HG03342 (cell line): Measurements from ENCODE around the gene ZFPM1.

Source experiments
- ATAC-seq: cut with Tn5 transposase; IDR thresholded peaks from one replicate; pipeline ENCODE4 v1.9.1; 2021; ENCODE audit warnings: mild to moderate bottlenecking, moderate library complexity; ENCODE audit not compliant: unreplicated experiment

The ZFPM1 gene

GRCh38 chr16:88417684-88418476, 35.2 kb upstream of the ZFPM1 start:
- ATAC-seq, result no peak

DNA sequence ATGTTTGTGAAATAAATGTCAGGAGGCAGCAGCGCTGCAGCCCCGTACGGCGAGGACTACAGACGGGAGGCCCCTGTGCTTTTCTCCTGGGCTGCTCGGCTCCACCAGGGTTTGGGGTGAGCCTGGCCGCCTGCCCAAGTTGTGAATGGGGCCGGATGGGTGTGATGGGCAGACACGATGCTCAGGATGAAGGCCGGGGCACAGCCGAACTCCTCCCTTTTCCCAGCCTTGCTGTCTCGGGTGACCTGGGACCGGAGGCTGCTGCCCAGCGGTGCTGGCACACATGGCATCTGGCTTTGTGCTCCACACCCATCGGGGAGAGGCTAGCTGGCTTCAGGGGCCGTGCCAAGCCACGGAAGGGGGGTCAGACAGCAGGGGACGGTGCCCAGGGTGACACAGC, 34.2 kb upstream of the ZFPM1 start:
- ATAC-seq, result no peak

GRCh38 chr16:88419790-88420189, 33.3 kb upstream of the ZFPM1 start:
- no peak for ATAC-seq

DNA sequence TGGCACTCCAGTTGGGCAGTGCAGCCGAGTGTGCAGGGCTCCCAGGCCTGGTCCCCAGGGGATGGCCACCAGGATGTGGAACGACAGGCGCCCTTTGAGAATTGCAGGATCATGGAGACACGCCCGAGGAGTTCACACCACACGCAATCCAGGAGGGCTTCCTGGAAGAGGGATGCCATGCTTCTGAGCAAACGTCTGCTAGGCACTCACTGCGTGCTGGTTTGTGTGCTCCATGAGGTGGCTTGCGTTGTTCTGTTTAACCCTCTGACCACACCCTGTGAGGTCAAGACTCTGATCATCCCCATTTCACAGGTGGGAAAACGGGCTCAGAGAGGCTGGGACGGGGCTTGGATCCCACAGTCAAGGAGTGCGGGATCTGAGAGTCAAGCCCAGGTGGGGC, 32.6 kb upstream of the ZFPM1 start:
- ATAC-seq, result no peak

- no peak for ATAC-seq
Observed at GRCh38 chr16:88421301-88421700, 31.8 kb upstream of the ZFPM1 start.

GRCh38 chr16:88421871-88422433, 31.1 kb upstream of the ZFPM1 start:
- no peak for ATAC-seq

DNA sequence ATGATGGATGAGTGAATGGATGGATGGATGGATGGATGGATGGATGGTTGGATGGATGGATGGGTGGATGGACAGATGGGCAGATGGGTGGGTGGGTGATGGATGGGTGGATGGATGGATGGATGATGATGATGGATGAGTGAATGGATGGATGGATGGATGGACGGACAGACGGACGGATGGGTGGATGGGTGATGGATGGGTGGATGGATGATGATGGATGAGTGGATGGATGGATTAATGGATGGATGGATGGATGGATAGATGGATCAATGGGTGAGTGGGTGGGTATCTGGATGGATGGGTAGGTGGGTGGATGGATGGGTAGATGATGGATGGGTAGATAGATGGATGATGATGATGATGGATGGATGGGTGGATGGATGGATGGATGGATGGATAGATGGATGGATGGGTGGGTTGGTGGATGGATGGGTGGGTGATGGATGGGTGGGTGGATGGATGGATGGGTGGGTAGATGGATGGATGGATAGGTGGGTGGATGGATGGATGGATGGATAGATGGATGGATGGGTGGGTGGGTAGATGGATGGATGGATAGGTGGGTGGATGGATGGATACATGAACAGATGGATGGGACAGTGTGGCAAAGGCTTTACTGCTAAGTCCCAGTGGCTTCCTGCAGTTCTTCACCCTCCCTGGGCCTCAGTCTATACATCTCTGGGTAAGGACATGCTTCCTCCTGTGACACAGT, 30.2 kb upstream of the ZFPM1 start:
- ATAC-seq, result no peak

DNA sequence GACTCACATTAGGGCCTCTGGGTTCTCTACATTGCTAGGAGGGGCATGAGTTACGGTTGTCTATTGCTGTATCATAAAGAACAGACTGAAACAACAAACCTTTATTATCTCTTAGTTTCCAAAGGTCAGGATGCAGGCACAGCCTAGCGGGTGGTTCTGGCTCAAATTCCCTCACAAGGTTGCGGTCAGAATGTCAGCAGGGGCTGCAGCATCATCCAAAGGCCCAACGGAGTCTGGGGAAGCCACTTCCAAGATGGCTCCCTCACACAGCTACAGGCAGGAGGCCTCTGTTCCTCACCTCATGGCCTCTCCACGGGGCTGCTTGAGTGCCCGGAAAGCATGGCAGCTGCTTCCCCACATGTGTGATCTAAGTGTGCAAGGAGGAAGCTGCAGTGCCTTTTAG, 29.6 kb upstream of the ZFPM1 start:
- no peak for ATAC-seq

- no peak for ATAC-seq
Observed at GRCh38 chr16:88424587-88425235, 28.4 kb upstream of the ZFPM1 start.

DNA sequence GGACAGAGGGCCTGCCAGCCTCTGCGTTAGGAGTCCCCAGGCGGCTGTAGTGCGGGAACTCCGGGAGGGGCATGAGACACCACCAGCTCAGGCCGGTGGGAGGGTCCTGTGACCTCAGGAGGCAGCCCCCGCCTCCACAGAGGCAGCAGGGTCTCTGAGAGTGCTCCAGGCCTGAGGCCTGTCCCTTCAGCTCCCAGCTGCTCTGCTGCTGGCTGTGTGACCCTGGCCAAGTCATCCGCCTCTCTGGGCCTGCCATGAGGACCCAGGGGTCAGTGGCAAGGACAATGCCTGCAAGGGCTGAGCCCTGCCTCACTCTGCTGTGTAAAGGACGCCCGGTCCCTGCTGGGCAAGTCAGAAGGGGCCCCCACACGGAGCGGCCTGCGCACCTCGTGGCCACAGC, 27.1 kb upstream of the ZFPM1 start:
- ATAC-seq, result no peak

- ATAC-seq, result no peak
Observed at GRCh38 chr16:88427376-88427775, 25.7 kb upstream of the ZFPM1 start.

DNA sequence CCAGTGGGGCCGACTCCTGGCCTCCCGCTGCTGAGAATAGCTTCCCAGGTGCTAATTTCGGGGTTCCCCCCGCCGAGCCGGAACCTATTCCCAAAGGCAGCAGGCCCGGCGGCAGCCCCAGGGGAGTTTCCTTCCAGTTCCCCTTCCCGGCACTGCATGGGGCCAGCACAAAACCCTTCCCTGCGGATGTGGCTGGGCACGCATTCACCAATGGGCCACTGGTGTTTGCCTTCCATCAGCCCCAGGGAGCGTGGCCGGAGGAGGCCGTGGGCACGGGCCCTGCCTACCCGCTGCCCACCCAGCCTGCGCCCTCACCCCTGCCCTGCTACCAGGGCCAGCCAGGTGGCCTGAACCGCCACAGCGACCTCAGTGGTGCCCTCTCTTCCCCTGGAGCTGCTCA, 24.9 kb upstream of the ZFPM1 start:
- no peak for ATAC-seq

DNA sequence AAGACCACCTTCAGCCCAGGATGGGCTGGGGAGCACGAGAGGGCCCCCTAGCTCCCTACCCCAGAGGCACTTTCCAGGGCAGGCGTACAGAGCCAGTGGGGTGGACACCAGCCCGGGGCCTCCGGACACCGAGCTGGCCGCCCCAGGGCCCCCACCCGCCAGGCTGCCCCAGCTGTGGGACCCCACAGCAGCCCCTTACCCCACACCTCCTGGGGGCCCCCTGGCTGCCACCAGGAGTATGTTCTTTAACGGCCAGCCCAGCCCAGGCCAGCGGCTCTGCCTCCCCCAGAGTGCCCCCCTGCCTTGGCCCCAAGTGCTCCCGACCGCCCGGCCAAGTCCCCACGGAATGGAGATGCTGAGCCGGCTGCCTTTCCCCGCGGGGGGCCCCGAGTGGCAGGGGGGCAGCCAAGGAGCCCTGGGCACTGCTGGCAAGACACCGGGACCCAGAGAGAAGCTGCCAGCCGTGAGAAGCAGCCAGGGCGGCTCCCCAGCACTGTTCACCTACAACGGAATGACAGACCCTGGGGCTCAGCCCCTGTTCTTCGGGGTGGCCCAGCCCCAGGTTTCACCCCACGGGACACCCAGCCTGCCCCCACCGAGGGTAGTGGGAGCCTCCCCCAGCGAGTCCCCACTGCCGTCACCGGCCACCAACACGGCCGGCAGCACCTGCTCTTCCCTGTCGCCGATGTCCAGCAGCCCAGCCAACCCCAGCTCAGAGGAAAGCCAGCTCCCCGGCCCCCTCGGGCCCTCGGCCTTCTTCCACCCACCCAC, 24.3 kb upstream of the ZFPM1 start:
- no peak for ATAC-seq

DNA sequence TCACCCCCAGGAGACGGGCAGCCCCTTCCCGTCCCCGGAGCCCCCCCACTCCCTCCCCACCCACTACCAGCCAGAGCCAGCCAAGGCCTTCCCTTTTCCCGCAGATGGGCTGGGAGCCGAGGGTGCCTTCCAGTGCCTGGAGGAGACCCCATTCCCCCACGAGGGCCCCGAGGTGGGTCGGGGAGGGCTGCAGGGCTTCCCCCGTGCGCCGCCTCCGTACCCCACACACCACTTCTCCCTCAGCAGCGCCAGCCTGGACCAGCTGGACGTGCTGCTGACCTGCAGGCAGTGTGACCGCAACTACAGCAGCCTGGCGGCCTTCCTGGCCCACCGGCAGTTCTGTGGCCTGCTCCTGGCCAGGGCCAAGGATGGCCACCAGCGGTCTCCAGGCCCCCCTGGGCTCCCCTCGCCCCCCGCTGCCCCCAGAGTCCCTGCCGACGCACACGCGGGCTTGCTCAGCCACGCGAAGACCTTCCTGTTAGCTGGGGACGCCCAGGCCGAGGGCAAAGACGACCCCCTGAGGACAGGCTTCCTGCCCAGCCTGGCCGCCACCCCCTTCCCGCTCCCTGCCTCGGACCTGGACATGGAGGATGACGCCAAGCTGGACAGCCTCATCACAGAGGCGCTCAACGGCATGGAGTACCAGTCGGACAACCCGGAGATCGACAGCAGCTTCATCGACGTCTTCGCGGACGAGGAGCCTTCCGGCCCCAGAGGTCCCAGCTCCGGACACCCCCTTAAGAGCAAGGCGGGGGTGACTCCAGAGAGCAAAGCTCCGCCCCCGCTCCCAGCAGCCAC, 23.5 kb upstream of the ZFPM1 start:
- ATAC-seq, result no peak

GRCh38 chr16:88430185-88430523, 22.9 kb upstream of the ZFPM1 start:
- ATAC-seq, result no peak

GRCh38 chr16:88430524-88431446, 22.3 kb upstream of the ZFPM1 start:
- no peak for ATAC-seq

- no peak for ATAC-seq
Observed at GRCh38 chr16:88431651-88432050, 21.4 kb upstream of the ZFPM1 start.

DNA sequence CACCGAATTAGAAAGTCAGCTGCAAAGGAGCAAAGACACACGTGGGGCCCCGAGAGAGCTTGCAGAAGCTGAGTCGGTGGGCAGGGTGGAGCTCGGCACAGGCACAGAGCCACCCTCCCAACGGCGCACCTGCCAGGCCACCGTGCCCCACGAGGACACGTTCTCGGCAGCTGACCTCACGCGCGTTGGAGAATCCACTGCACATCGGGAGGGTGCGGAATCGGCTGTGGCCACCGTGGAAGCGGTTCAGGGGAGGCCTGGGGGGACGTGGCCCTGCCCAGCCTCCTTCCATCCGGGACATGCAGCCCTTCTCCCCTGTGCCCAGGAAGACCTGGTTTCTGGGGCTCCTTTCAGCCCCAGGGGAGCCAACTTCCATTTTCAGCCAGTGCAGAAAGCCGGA, 20.9 kb upstream of the ZFPM1 start:
- ATAC-seq, result no peak

DNA sequence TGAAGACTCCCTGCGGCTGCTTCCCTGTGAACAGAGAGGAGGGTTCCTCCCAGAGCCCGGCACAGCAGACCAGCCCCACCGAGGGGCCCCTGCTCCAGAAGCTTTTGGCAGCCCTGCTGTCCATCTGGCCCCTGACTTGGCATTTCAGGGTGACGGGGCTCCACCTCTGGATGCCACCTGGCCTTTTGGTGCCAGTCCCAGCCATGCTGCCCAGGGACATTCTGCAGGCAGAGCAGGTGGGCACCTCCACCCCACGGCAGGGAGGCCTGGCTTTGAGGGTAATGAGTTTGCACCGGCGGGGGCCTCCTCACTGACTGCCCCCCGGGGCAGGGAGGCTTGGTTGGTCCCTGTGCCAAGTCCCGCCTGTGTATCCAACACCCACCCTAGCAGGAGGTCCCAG, 20.3 kb upstream of the ZFPM1 start:
- no peak for ATAC-seq
